Sigmoid colon (tissue), 4 donors: ENCODE results near the gene ITPR2.

ENCODE experiments used
- CTCF ChIP-seq, 4 experiments: fragments of 450-650 bp in 3 of 4; fragments of 200-600 bp in 1 of 4; IDR thresholded peaks; one replicate each; pipeline ENCODE4 v1.5.1; 2016 to 2019; ENCODE audit warnings: antibody characterized with exemption in 4 of 4, mild to moderate bottlenecking in 3 of 4, moderate library complexity in 2 of 4
- EP300 ChIP-seq, 4 donors: sonication (generic); formaldehyde crosslinking; IDR thresholded peaks; one replicate each; pipeline ENCODE4 v1.6.1; 2017; ENCODE audit warnings: antibody characterized with exemption in 4 of 4
- POLR2A ChIP-seq, 2 donors: fragments of 450-650 bp; IDR thresholded peaks; one replicate each; pipeline ENCODE4 v1.6.1; 2016; ENCODE audit warnings: antibody characterized with exemption in 2 of 2, mild to moderate bottlenecking in 2 of 2, moderate library complexity in 2 of 2

GRCh38 chr12:26648066-26648465, 184.9 kb downstream of the ITPR2 start:
- no peak for TF ChIP-seq CTCF (IDR thresholded peaks at IDR 0.05)
- TF ChIP-seq POLR2A (IDR thresholded peaks at IDR 0.05) = no peak
- no peak for TF ChIP-seq EP300 (IDR thresholded peaks at IDR 0.05)
